Testis (tissue), 2 donors: Measurements from ENCODE around the gene PRKG1.

Experiments used
- POLR2A ChIP-seq: fragments of 450-650 bp; IDR thresholded peaks from one replicate; pipeline ENCODE4 v1.6.1; 2017; ENCODE audit warnings: antibody characterized with exemption, mild to moderate bottlenecking, moderate library complexity
- TF ChIP-seq, protein P1 (sequence below), 3 experiments: fragments of 450-650 bp in 2 of 3; fragments of 200-600 bp in 1 of 3; sonication (generic) in 1 of 3; IDR thresholded peaks; one replicate each; pipeline ENCODE4 v1.5.1; 2016 to 2019; ENCODE audit warnings: antibody characterized with exemption in 3 of 3, mild to moderate bottlenecking in 2 of 3, moderate library complexity in 1 of 3

DNA sequence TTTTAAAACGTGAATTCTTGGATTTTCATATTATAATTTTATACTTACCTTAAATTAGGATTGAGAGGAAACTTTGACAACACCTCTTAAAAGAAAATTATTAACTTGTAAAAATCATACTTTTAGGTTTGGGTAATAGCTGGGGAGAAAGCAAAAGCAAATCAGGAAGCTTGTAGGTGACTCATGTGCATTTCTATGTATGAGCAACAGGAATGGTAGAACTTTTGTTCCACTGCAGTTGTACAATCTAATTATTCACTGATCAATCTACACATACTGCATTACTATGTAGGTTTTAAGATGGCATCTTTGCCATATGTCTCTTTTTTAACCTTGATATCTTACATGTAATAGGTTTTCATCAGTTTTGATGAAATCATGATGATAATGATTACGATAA is 223.2 kb downstream of the PRKG1 start:
- TF ChIP-seq, protein P1, sequence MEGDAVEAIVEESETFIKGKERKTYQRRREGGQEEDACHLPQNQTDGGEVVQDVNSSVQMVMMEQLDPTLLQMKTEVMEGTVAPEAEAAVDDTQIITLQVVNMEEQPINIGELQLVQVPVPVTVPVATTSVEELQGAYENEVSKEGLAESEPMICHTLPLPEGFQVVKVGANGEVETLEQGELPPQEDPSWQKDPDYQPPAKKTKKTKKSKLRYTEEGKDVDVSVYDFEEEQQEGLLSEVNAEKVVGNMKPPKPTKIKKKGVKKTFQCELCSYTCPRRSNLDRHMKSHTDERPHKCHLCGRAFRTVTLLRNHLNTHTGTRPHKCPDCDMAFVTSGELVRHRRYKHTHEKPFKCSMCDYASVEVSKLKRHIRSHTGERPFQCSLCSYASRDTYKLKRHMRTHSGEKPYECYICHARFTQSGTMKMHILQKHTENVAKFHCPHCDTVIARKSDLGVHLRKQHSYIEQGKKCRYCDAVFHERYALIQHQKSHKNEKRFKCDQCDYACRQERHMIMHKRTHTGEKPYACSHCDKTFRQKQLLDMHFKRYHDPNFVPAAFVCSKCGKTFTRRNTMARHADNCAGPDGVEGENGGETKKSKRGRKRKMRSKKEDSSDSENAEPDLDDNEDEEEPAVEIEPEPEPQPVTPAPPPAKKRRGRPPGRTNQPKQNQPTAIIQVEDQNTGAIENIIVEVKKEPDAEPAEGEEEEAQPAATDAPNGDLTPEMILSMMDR (IDR thresholded peaks at IDR 0.05) = no peak
- TF ChIP-seq POLR2A = no peak
